Progenitor cell of endocrine pancreas (in vitro differentiated cells): Measurements from ENCODE around the gene LMAN2. TPM values are rescaled to one million over a fixed set of nuclear protein-coding genes. Genes with fewer than 3 reads are reported as not detected.
A peak's percentile ranks its signal among the peaks of the same experiment; 100 is the strongest.

ENCODE experiments used
- DNase-seq: peaks from one replicate; pipeline ENCODE4 v3.0.0; 2021; ENCODE audit warnings: low spot score; ENCODE audit not compliant: unreplicated experiment
- H3K27ac Mint-ChIP-seq: 2 replicates; pipeline ENCODE4 v1.8.0; 2021; ENCODE audit warnings: mild to moderate bottlenecking, moderate library complexity, mixed read lengths
- H3K27me3 Mint-ChIP-seq: 2 replicates; pipeline ENCODE4 v1.8.0; 2021; ENCODE audit warnings: mixed read lengths
- H3K36me3 Mint-ChIP-seq: 2 replicates; pipeline ENCODE4 v1.8.0; 2022; ENCODE audit warnings: mixed read lengths; ENCODE audit not compliant: insufficient read depth
- H3K4me1 Mint-ChIP-seq: 2 replicates; pipeline ENCODE4 v1.8.0; 2021; ENCODE audit warnings: low read depth, mixed read lengths
- H3K4me3 Mint-ChIP-seq: 2 replicates; pipeline ENCODE4 v1.8.0; 2021; ENCODE audit warnings: low read depth, mild to moderate bottlenecking, moderate library complexity, mixed read lengths
- H3K9me3 Mint-ChIP-seq: 2 replicates; pipeline ENCODE4 v1.8.0; 2021; ENCODE audit warnings: low read depth, mixed read lengths
- CTCF ChIP-seq: fragments of 200-600 bp; sonication (generic); IDR thresholded peaks from one replicate; pipeline ENCODE4 v1.5.0; 2021; ENCODE audit warnings: antibody characterized with exemption, mild to moderate bottlenecking; ENCODE audit not compliant: unreplicated experiment
- total RNA-seq: library from RNA; stranded (reverse); gene quantifications from 2 replicates; pipeline ENCODE4 v1.2.1, GENCODE V29; 2021

The LMAN2 gene
- total RNA-seq, 1 donor from 2014 or later: 111 TPM

- no peak for TF ChIP-seq CTCF
- no peak overlapping the region for H3K4me3 Mint-ChIP-seq
- H3K36me3 Mint-ChIP-seq: peaks cover 22% of the 10 kb centered on the region
- no peaks in the 10 kb centered on the region for H3K27me3 Mint-ChIP-seq
- H3K9me3 Mint-ChIP-seq: no peaks in the 10 kb centered on the region
- no peak for DNase-seq
- no peak overlapping the region for H3K27ac Mint-ChIP-seq
- peaks cover 3% of the 10 kb centered on the region for H3K4me1 Mint-ChIP-seq
Measured at GRCh38 chr5:177294632-177295031, 56.8 kb downstream of the LMAN2 start.

GRCh38 chr5:177293819-177294581 is 57.5 kb downstream of the LMAN2 start:
- peaks cover 25% of the 10 kb centered on the region for H3K36me3 Mint-ChIP-seq

GRCh38 chr5:177291735-177292134 is 59.7 kb downstream of the LMAN2 start:
- no peak for TF ChIP-seq CTCF
- DNase-seq: no peak
- peaks cover 27% of the 10 kb centered on the region for H3K36me3 Mint-ChIP-seq
- H3K9me3 Mint-ChIP-seq: no peaks in the 10 kb centered on the region
- H3K27ac Mint-ChIP-seq: peak overlapping the region; percentile 54
- no peak overlapping the region for H3K4me3 Mint-ChIP-seq
- H3K4me1 Mint-ChIP-seq: no peaks in the 10 kb centered on the region
- H3K27me3 Mint-ChIP-seq: no peaks in the 10 kb centered on the region

More at GRCh38 chr5:177293819-177294581, 57.5 kb downstream of the LMAN2 start:
- Mint-ChIP-seq H3K4me3 (no peak overlapping the region), H3K27me3 (no peaks in the 10 kb centered on the region), H3K27ac (no peak overlapping the region), H3K9me3 (no peaks in the 10 kb centered on the region), H3K4me1 (peaks cover 2% of the 10 kb centered on the region)
- no peak for TF ChIP-seq CTCF
- DNase-seq: no peak

GRCh38 chr5:177290816-177291596 is 60.5 kb downstream of the LMAN2 start:
- Mint-ChIP-seq H3K27me3 (no peaks in the 10 kb centered on the region), H3K4me3 (no peak overlapping the region), H3K36me3 (peaks cover 27% of the 10 kb centered on the region), H3K27ac (peak overlapping the region; percentile 31), H3K9me3 (no peaks in the 10 kb centered on the region), H3K4me1 (no peaks in the 10 kb centered on the region)
- no peak for DNase-seq
- TF ChIP-seq CTCF: no peak

GRCh38 chr5:177288191-177288590 is 63.3 kb downstream of the LMAN2 start:
- TF ChIP-seq CTCF: no peak
- no peaks in the 10 kb centered on the region for H3K27me3 Mint-ChIP-seq
- H3K4me3 Mint-ChIP-seq: no peak overlapping the region
- H3K27ac Mint-ChIP-seq: no peak overlapping the region
- DNase-seq: no peak
- H3K36me3 Mint-ChIP-seq: peaks cover 34% of the 10 kb centered on the region
- H3K9me3 Mint-ChIP-seq: no peaks in the 10 kb centered on the region
- H3K4me1 Mint-ChIP-seq: no peaks in the 10 kb centered on the region

Other genes starting within 250 kb of the LMAN2 start
- gene NSD1, start 217.9 kb downstream of the LMAN2 start, total RNA-seq: 168 and 178 TPM in 2 replicates
- 26.9 and 30.0 TPM in 2 replicates for gene RAB24, start 47.9 kb downstream of the LMAN2 start, total RNA-seq
- 94.0 and 114 TPM in 2 replicates for gene PRELID1, start 47.9 kb downstream of the LMAN2 start, total RNA-seq
- 20.1 and 20.6 TPM in 2 replicates for gene MXD3, start 39.8 kb downstream of the LMAN2 start, total RNA-seq
- 13.0 and 15.0 TPM in 2 replicates for gene RGS14, start 6.3 kb upstream of the LMAN2 start, total RNA-seq
- not detected in 2 replicates for gene SLC34A1, start 32.8 kb upstream of the LMAN2 start, total RNA-seq
- not detected in 2 replicates for gene PFN3, start 49.0 kb upstream of the LMAN2 start, total RNA-seq
- 4.0 and 4.7 TPM in 2 replicates for gene F12, start 57.9 kb upstream of the LMAN2 start, total RNA-seq
- gene GRK6, start 75.0 kb upstream of the LMAN2 start, total RNA-seq: 40.2 and 43.0 TPM in 2 replicates
- 11.7 and 13.1 TPM in 2 replicates for gene PRR7, start 95.1 kb upstream of the LMAN2 start, total RNA-seq
- gene DBN1, start 122.0 kb upstream of the LMAN2 start, total RNA-seq: 396 and 422 TPM in 2 replicates
- 113 and 119 TPM in 2 replicates for gene PDLIM7, start 145.9 kb upstream of the LMAN2 start, total RNA-seq
- gene DOK3, start 158.2 kb upstream of the LMAN2 start, total RNA-seq: 11.6 and 13.7 TPM in 2 replicates
- 88.4 and 93.1 TPM in 2 replicates for gene DDX41, start 165.3 kb upstream of the LMAN2 start, total RNA-seq
- gene FAM193B, start 202.9 kb upstream of the LMAN2 start, total RNA-seq: 163 and 165 TPM in 2 replicates
- 161 and 170 TPM in 2 replicates for gene TMED9, start 240.5 kb upstream of the LMAN2 start, total RNA-seq
- gene B4GALT7, start 248.5 kb upstream of the LMAN2 start, total RNA-seq: 33.4 and 38.8 TPM in 2 replicates